Measurements from ENCODE around the gene MUC5AC.
"Not testable (repeated sequence)": the region's sequence is repeated elsewhere in the genome, so short reads cannot be mapped to it uniquely, and the experiment has no call there.

The MUC5AC gene

GRCh38 chr11:1147792-1148191, 10.0 kb upstream of the MUC5AC start:
- DNase-seq (ENCODE audit: low read depth) = no peak

- DNase-seq (ENCODE audit: low read depth) = no peak
These were observed 9.0 kb upstream of the MUC5AC start for GRCh38 chr11:1148752-1149180.

- no peak for DNase-seq (ENCODE audit: low read depth)
These were observed 8.2 kb upstream of the MUC5AC start for GRCh38 chr11:1149545-1149944.

GRCh38 chr11:1150116-1150515, 7.6 kb upstream of the MUC5AC start:
- no peak for DNase-seq (ENCODE audit: low read depth)

- DNase-seq (ENCODE audit: low read depth) = peak; percentile 7
These were observed 6.9 kb upstream of the MUC5AC start for GRCh38 chr11:1150769-1151365.

GRCh38 chr11:1151366-1152315, 6.1 kb upstream of the MUC5AC start:
- no peak for DNase-seq (ENCODE audit: low read depth)

- DNase-seq (ENCODE audit: low read depth) = peak; percentile 39
These were observed 5.2 kb upstream of the MUC5AC start for GRCh38 chr11:1152316-1153104.

GRCh38 chr11:1153105-1153950, 4.4 kb upstream of the MUC5AC start:
- no peak for DNase-seq (ENCODE audit: low read depth)

GRCh38 chr11:1153951-1154493, 3.7 kb upstream of the MUC5AC start:
- DNase-seq (ENCODE audit: low read depth) = peak; percentile 92

GRCh38 chr11:1154656-1155055, 3.1 kb upstream of the MUC5AC start:
- not testable (repeated sequence) for DNase-seq (ENCODE audit: low read depth)

- no peak for DNase-seq (ENCODE audit: low read depth)
These were observed 2.5 kb upstream of the MUC5AC start for GRCh38 chr11:1155274-1155693.

- no peak for DNase-seq (ENCODE audit: low read depth)
These were observed 1.0 kb upstream of the MUC5AC start for GRCh38 chr11:1156506-1157340.

GRCh38 chr11:1157341-1157644, 460 bp upstream of the MUC5AC start:
- DNase-seq (ENCODE audit: low read depth) = no peak

GRCh38 chr11:1158681-1159487, 1.1 kb downstream of the MUC5AC start:
- DNase-seq (ENCODE audit: low read depth) = no peak

- not testable (repeated sequence) for DNase-seq (ENCODE audit: low read depth)
These were observed 1.9 kb downstream of the MUC5AC start for GRCh38 chr11:1159488-1160220.

- no peak for DNase-seq (ENCODE audit: low read depth)
These were observed 2.7 kb downstream of the MUC5AC start for GRCh38 chr11:1160231-1161101.

GRCh38 chr11:1161410-1162137, 3.8 kb downstream of the MUC5AC start:
- no peak for DNase-seq (ENCODE audit: low read depth)

Measured in EH (cell line).